ENCODE measurements around the gene IFIT5.
"Not testable (repeated sequence)": the region's sequence is repeated elsewhere in the genome, so short reads cannot be mapped to it uniquely, and the experiment has no call there.

Gene IFIT5

DNA sequence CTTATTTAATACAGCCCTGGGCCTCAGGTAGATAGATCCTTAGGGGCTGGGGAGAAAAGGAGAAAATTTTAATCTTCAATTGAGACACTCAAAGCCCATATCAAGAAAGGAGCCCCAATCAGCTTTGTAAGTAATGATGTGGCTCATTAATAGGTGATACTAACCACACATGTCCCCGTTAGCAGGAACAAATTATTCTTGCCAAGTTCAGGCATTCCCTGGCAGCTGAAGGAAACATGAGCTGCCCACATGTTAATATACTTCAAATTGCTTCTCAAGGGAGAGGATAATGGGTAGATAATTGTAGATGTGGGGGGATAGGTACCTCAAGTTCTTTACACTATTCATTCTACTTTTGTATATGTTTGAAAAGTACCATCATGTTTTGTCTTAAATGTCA, 14.5 kb downstream of the IFIT5 start:
- no peak for DNase-seq (ENCODE audit: low spot score)

DNA sequence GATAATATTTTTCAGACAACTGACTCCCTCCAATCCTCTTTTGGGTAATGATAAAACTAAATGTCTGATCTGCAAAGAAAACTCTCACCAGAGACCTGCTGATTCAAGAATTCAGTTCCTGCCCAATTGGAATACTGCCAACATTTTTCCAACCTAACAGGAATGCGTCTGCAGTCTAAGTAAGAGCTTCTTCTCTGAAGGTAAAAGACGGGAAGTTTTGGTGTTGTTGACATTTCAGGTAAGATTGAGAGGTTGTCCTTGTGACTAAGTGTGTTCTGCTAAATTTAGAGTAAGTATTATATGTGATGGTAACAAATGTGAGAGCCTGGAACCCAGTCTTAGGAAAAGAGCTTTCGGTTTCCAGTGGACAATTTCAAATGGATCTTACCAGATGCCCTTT, 17.6 kb downstream of the IFIT5 start:
- DNase-seq (ENCODE audit: low spot score), result no peak

DNA sequence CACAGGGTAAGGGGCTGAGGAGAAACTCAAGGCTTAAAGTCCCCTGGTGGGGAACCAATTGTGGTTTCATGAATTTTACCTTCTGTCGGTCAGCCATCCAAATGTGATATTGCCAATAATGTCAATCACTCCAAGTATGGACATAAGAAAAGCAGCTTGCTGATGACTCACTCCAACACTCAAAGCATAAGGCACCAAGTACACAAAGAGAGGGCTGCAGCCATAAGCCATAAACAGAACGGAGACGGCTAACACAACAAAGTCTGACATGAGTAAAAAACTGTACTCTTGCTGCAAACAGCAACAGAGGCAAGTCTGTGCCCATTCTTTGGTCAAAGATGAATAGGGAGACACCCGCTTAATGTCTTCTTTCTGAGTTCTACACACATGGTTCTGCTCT, 24.2 kb downstream of the IFIT5 start:
- DNase-seq (ENCODE audit: low spot score), result no peak

DNA sequence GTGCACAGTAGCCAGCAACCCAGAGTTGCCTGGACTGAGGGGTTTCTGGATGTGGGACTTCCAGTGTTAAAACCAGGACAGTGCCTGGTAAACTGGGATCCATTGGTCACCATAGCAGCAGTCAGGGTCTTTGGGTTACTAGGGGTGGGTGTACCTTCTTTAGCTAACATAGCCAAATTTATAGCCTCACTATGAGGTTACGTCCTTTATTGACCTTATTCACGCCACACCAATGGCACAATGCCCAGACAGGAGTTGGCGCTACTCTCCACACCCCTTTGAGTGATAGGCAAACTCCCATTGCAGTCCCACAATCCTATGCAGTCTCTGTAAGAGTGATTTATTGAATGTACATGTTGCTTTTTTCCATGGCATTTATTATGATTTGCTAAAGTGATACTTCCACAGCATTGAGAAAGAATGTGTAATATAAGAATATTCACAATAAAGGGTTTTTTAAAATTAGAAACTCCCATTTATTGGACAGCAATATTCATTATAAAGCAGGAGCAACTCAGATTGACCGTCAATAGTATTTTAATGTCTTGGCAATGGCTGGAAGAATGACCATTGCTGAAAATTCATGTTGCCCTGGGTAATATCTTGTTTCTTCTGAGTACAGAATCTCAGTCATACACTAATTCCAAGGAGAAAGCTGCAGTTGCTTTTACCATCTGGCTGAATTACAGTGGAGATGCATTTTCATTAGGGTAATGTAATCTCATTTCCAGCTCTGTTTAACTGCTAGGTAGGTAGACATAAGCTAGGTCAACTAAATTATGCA, 26.1 kb downstream of the IFIT5 start:
- no peak for DNase-seq (ENCODE audit: low spot score)

DNA sequence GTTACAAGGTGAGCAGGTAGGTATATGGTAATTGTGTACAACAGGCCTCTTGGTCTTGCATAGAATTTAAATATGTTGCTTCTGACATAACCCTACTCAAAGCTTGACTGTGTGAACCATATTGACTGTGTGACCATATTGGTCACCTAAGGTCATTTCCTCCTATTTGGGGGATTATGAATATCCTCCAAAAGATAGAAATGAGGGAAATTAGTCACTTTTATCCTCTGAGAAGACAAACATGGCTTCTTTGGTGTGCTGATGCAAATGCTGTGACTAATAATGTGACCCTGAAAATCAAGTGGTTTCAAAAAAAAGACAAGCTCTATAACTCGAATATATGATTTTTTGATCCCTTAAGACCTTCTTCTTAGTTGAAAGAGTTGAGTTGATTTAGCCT, 27.9 kb downstream of the IFIT5 start:
- no peak for DNase-seq (ENCODE audit: low spot score)

DNA sequence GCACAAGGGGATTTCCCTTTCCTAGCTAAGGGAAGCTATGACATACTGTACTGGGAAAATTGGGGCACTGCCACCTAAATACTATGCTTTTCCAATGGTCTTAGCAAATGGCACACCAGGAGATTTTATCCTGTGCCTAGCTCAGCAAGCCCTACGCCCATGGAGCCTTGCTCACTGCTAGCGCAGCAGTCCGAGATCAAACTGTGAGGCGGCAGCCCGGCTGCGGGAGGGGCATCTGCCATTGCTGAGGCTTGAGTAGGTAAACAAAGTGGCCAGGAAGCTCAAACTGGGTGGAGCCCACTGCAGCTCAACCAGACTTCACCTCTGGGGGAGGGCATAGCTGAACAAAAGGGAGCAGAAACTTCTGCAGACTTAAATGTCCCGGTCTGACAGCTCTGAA, 30.5 kb downstream of the IFIT5 start:
- not testable (repeated sequence) for DNase-seq (ENCODE audit: low spot score)

DNA sequence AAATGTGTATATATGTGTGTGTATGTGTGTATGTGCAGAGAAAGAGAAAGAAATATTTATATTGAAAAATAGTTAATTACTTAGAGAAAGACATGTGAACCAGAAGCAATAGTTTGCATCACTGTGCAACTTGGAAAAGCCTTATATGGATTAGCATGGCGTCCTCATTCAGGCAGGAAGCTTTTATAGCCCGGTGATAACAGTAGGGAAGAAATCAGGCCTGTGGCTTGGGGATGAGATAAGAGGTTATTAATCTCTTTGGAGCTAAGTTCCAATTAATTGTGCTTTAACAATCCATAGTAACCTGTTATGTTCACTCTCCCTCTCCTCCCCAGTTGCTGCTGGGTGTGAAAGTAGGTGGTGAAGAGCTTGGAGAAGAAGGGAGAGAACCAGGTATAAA, 36.5 kb downstream of the IFIT5 start:
- DNase-seq (ENCODE audit: low spot score), result no peak

DNA sequence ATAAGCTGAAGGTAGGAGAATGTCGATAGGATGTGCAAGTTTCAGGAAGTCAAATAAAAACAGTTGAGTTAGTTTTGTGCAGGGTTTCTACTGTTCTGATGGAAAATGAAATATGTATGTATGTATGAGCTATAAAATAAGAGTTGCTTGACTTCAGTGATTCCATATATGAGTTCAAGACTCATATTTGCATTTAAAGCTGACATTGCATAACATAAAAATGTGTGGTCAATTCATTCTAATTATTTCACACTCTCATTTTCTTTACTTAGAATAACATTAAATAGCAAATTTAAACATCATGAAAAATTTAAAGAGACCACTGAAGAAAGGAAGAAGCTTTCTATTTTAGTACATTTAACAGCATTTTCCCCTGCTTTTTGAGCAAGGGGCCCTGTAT, 37.8 kb downstream of the IFIT5 start:
- no peak for DNase-seq (ENCODE audit: low spot score)

DNA sequence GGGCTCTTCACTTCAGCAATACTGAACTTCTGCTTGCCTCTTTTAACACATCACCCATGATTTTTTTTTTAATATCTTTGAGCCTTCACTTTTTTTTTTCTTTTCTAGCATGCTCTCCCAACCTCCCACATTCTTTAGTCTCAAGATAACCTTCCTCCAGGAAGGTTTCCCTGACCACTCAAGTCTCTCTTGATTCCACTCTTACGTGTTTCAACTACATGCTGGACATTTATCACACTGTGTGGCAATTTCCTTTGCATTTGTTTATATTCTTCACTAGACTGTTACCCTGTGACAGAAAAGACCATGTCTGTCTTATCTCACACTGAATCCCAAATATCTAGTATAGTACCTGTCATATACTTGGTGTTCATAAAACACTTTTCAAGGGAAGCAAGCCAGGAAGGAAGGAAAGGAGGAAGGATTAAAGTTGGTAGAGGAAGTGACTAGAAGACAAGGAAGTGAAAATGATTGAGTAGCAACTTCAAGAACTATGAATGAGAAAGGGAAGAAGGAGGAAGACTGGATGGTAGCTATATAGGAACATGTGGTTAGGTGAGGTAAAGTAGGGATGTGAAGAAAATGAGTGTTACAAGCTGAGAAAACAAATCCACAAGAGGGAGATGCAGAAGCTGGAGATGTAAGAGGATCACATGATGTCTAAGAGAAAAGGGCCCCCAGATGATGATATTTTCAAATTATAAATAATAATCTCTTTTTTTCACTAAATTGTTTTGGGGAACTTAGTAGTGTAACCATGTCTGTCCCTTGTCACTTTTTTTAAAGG, 40.4 kb downstream of the IFIT5 start:
- no peak for DNase-seq (ENCODE audit: low spot score)

DNA sequence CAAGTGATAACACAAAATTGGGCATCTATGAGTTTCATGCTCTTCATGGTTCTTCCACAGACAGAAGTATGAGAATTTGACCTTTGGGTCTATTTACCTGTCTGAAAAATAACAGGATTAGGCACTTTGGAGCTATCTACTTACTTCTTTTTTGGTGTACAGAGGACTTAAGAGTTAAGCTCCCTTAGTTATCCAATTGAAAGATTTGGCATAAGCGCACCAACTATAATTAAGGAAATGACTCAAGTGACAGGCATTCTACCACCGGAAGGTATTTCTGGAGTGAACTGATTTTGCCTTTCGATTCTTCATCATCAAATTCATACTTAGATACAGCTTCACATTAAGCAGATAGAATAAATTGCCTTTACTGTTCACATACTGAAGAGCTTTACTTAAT, 43.9 kb downstream of the IFIT5 start:
- no peak for DNase-seq (ENCODE audit: low spot score)

DNA sequence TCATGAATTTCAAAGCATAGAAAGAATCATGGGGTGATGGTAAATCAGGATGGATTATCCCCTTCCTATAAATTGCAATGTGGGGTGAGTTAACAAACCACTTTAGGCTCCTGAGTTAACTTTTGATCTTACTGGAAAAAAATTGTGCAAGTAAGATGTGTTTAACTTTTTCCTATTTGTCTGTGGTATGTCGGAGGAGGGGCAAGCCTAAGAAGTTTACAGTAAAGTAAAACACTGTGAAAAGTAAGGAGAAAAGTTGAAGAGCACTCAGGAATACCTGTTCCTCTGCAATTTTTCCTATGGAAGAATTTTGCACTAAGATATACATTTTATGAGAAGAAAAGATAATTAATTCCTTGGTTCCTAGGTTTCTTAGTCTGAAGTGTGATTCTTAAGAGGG, 44.4 kb downstream of the IFIT5 start:
- no peak for DNase-seq (ENCODE audit: low spot score)

DNA sequence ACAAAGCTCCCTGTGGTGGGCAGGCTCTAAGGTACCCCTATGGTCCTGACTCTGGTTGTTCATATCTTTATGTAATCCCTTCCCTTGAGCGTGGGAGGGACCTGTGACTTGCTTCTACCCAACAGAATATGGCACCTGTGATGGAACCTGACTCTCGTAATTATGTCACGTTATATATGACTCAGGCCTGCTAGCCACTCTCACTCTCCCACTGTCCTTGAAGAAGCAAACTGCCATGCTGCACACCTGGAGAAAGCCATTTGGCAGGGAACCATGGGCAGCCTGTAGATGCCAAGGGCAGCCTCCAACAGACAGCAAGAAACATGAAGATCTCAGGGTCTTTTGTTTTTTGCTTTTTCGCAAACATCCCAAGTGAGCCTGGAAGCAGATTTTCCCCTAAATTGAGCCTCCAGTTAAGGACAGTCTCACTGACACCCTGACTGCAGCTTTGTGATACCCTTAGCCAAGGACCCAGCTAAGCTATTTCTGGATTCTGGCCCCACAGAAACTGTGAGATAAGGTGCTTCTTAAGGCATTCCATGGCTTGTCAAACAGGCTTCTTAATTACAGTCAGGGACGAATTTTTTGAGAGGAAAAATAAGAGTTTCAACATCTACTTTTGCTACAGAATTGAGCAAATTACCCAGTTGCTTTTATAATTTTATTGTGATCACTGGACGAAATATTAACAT, 49.6 kb downstream of the IFIT5 start:
- no peak for DNase-seq (ENCODE audit: low spot score)

DNA sequence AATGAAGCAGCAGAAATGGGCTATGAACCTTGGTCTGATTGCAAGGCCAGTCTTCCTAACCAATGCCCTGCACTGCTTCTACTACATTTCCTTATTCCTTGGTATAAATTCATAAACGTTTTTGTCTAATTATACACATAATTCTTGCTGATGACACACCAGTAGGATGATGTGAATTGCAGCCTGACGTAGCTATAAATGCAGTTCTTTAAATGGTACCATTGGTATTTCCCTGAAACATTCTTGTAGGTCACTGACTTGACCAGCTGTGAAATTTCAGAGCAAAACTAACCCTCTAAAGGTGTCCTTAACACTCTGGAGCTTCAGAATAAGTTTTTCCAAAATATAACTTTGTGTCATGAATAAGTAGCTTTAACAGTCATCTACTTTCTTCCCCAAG, 50.8 kb downstream of the IFIT5 start:
- DNase-seq (ENCODE audit: low spot score), result no peak

DNA sequence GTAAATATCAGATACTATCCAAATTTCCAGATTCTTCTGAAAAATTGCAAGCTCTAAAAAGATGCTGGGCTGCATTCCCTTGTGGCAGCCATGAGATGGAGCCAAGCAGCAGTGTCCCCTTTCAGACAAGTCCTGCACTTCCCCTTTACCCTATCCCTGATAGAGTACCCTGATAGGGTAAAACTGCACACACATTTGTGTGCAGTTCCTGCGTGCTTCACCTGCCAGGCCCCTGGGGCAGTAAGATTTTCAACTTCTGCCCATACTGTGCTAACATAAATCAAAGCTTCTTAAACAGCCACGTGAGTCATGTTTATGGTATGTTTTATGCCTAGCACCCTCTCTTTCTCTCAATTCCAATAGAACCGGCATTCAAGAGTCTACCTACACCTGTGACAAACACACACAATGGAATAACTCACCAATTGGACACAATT, 52.2 kb downstream of the IFIT5 start:
- DNase-seq (ENCODE audit: low spot score), result peak; percentile 15

DNA sequence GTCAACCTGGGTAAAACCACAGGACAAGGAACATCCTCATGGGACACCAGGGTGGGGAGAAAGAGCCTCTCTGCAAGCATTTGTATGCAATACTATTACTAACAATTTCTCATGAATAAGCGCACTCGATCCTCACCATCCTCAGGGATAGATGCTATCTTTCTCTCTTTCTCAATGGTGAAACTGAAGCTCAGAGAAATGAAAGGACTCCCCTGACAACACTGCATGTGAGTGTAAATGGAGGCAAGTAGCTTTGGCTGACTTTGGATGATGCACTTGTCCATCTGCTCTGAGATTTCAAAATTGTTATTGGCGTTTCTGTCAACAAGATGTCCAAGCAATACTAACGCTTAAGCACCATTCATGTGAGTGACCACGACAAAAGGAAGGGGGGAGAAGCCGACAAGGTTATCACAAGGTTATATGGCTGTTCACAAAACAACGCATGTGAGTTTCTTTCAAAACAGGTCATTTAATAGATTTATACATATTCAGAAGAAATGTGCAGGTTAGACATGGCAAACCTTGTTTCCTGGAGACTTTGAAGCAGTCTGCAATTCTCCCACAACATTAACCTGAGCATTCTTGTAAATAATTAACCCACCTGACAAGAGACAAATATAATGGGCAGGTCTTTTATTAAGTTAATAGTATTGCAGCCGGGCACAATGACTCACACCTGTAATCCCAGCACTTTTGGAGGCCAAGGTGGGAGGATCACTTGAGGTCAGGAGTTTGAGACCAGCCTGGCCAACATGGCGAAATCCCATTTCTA, 54.0 kb downstream of the IFIT5 start:
- DNase-seq (ENCODE audit: low spot score), result no peak

DNA sequence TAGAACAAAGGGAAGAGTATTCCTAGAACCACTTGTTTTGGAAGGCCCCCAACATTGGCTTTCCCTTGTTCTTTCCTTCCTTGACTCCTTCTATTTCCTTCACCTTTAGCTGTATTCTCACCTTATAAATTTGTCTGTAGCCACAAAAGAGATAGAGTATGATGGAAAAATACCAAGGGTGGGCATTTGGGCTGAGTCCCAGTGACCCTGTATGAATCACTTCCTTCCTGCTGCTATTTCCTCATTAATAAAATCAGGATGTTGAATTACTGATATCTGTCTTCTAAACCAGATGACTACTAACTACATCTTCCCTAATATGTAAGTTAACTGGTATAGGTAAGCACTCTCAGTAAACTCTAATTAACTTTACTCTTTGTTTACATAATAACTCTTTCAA, 55.1 kb downstream of the IFIT5 start:
- no peak for DNase-seq (ENCODE audit: low spot score)
